HepG2 (cell line): ENCODE results near the gene DAPK3. TPM values are rescaled to one million over a fixed set of nuclear protein-coding genes. Genes with fewer than 3 reads are reported as not detected.
A peak's percentile ranks its signal among the peaks of the same experiment; 100 is the strongest.

ENCODE experiments used
- ATAC-seq: fragments of 200-7000 bp; cut with Tn5 transposase; 3 replicates; pipeline ENCODE4 v1.9.1; 2020; ENCODE audit warnings: mild to moderate bottlenecking, moderate library complexity
- BruUV-seq: library from RNA; stranded (reverse); fragments of 400-500 nt; replicated peaks from 2 replicates; lab custom pipeline; 2021; lab: Mats Ljungman, UMichigan
- CTCF ChIA-PET: fragments of 300-600 bp; formaldehyde crosslinking; extraction: SDS; loops from one replicate; lab custom pipeline; 2021; ENCODE audit warnings: low total read pairs, inconsistent platforms, low intra/inter-chr PET ratio; lab: Yijun Ruan, JAX
- POLR2A ChIA-PET: fragments of 350-600 bp; sonication (Branson Sonifier 250); formaldehyde crosslinking; loops from one replicate; lab custom pipeline; 2020; ENCODE audit warnings: antibody characterized with exemption, inconsistent platforms; lab: Yijun Ruan, JAX
- DNase-seq: peaks from one replicate; pipeline ENCODE4 v3.0.0-alpha.2; 2015; ENCODE audit warnings: low spot score
- FAIRE-seq: peaks from 3 replicates; lab custom pipeline; 2011; peaks lifted over from hg19 to GRCh38; lab: Jason Lieb, UNC
- H2AFZ ChIP-seq: one replicate; pipeline ENCODE4 v1.6.1; 2011; ENCODE audit warnings: low read length, inconsistent platforms
- H3K27ac ChIP-seq: fragments of 300-600 bp; 3 replicates; pipeline ENCODE4 v1.8.0; 2011; ENCODE audit warnings: mixed run types, mild to moderate bottlenecking, mixed read lengths, low read length, inconsistent platforms; ENCODE audit not compliant: insufficient read depth; ENCODE audit errors: extremely low read length
- H3K27me3 ChIP-seq, 2 experiments: fragments of 200-600 bp in 1 of 2; 2 replicates in 1 of 2; 3 replicates in 1 of 2; pipeline versions ENCODE4 v1.6.0 to v1.8.0; 2011; ENCODE audit warnings: low read length in 2 of 2, mild to moderate bottlenecking in 2 of 2, moderate library complexity in 2 of 2, inconsistent platforms in 1 of 2; ENCODE audit not compliant: insufficient read depth in 2 of 2, control insufficient read depth in 1 of 2
- H3K36me3 ChIP-seq, 2 experiments: fragments of 200-600 bp in 1 of 2; replicated peaks in 1 of 2; 2 replicates in 1 of 2; 3 replicates in 1 of 2; pipeline versions ENCODE4 v1.5.1 to v1.8.0; 2011; ENCODE audit warnings: low read length in 2 of 2, inconsistent platforms in 1 of 2; ENCODE audit not compliant: insufficient read depth in 2 of 2, control insufficient read depth in 1 of 2
- H3K4me1 ChIP-seq: 2 replicates; pipeline ENCODE4 v1.5.1; 2012; ENCODE audit warnings: low read length, inconsistent platforms; ENCODE audit not compliant: insufficient read depth
- H3K4me2 ChIP-seq: 2 replicates; pipeline ENCODE4 v1.6.0; 2011; ENCODE audit warnings: low read depth, low read length, inconsistent platforms
- H3K4me3 ChIP-seq, 3 experiments: fragments of 200-600 bp in 1 of 3; sonication (generic), shearing (Covaris generic) in 1 of 3; replicated peaks in 1 of 3; 2 replicates each; pipeline ENCODE4 v1.5.1; 2011 to 2016; ENCODE audit warnings: low read length in 3 of 3, inconsistent platforms in 2 of 3, low read depth in 2 of 3, mild to moderate bottlenecking in 2 of 3, control low read depth in 1 of 3, mixed read lengths in 1 of 3; ENCODE audit not compliant: insufficient read depth in 1 of 3
- H3K79me2 ChIP-seq: one replicate; pipeline ENCODE4 v1.6.1; 2011; ENCODE audit warnings: low read length, inconsistent platforms; ENCODE audit not compliant: insufficient read depth
- H3K9ac ChIP-seq: 2 replicates; pipeline ENCODE4 v1.6.0; 2011; ENCODE audit warnings: mild to moderate bottlenecking, low read depth, low read length, inconsistent platforms; ENCODE audit not compliant: insufficient read depth
- H3K9me3 ChIP-seq: 2 replicates; pipeline ENCODE4 v1.5.1; 2012; ENCODE audit warnings: mild to moderate bottlenecking, low read length
- H4K20me1 ChIP-seq: 2 replicates; pipeline ENCODE4 v1.6.0; 2011; ENCODE audit warnings: inconsistent platforms, mild to moderate bottlenecking, low read length, moderate library complexity; ENCODE audit not compliant: insufficient read depth
- FOSL2 ChIP-seq: sonication (generic); formaldehyde crosslinking; IDR thresholded peaks from 2 replicates; pipeline ENCODE4 v1.4.0; 2020; ENCODE audit warnings: missing genetic modification reagents
- GTF2F1 ChIP-seq: fragments of 150-350 bp; IDR thresholded peaks from 2 replicates; pipeline ENCODE4 v1.6.1; 2014; ENCODE audit warnings: low read length
- HHEX ChIP-seq: IDR thresholded peaks from 2 replicates; pipeline ENCODE4 v1.6.1; 2016; ENCODE audit warnings: control low read depth
- KLF11 ChIP-seq: IDR thresholded peaks from 2 replicates; pipeline ENCODE4 v1.6.1; 2016; ENCODE audit warnings: missing compliant biosample characterization
- RBFOX2 ChIP-seq: fragments of 200-400 bp; formaldehyde crosslinking; IDR thresholded peaks from 2 replicates; pipeline ENCODE4 v1.6.1; 2017; ENCODE audit warnings: low read depth, mild to moderate bottlenecking, low read length
- ZBTB7B ChIP-seq: sonication (generic); formaldehyde crosslinking; IDR thresholded peaks from 2 replicates; pipeline ENCODE4 v1.4.0; 2020; ENCODE audit warnings: missing genetic modification reagents
- ZNF432 ChIP-seq: sonication (generic); formaldehyde crosslinking; IDR thresholded peaks from 2 replicates; pipeline ENCODE4 v1.5.0; 2020; ENCODE audit warnings: missing genetic modification reagents, mild to moderate bottlenecking, borderline replicate concordance
- ZNF687 ChIP-seq: sonication (generic); formaldehyde crosslinking; IDR thresholded peaks from 2 replicates; pipeline ENCODE4 v1.5.1; 2020; ENCODE audit warnings: mild to moderate bottlenecking, missing genetic modification reagents, moderate library complexity
- WGBS: methylation state at CpG from one replicate; pipeline ENCODE4 v1.1.6; 2017; ENCODE audit warnings: low lambda C conversion rate; 5-methylcytosine and 5-hydroxymethylcytosine counted together
- in situ Hi-C: cut with HindIII; loops from 2 replicates; pipeline ENCODE4 v1.10.0; 2017; ENCODE audit warnings: low pct_unique_long_range_greater_than_20kb; ENCODE audit not compliant: extremely low pct_ligation_motif_present
- intact Hi-C: fragments of 100-400 bp; cut with micrococcal nuclease; formaldehyde crosslinking; loops from one replicate; pipeline ENCODE4 v1.10.0; 2022; ENCODE audit not compliant: unreplicated experiment
- polyA plus RNA-seq, 8 experiments: library from polyadenylated mRNA; depleted of rRNA in 3 of 8; stranded (reverse) in 7 of 8; unstranded in 1 of 8; fragments of >200 nt; fragmentation: Illumina TruSeq in 4 of 8; extraction: Trizol in 4 of 8; gene quantifications; 2 replicates each; pipeline versions ENCODE4 v1.2.1 to v1.2.3, GENCODE V29; 2011 to 2016; ENCODE audit warnings: low read depth in 4 of 8, missing spikeins in 1 of 8, mixed read lengths in 1 of 8; ENCODE audit not compliant: insufficient read depth in 1 of 8
- total RNA-seq, 5 experiments: library from RNA; depleted of rRNA; stranded (reverse); fragments of >200 nt; fragmentation: Illumina TruSeq; extraction: Trizol; gene quantifications; 2 replicates each; pipeline ENCODE4 v1.2.3, GENCODE V29; 2016; ENCODE audit warnings: low read depth in 1 of 5
- TF ChIP-seq, protein P1 (sequence below): sonication (generic); formaldehyde crosslinking; conservative IDR thresholded peaks from 2 replicates; pipeline ENCODE4 v1.5.0; 2020; ENCODE audit warnings: missing genetic modification reagents

DAPK3 gene
- total and polyA plus RNA-seq, 2 of the 13 experiments (the other 11 are each of a cell fraction or from before 2014, with no cell fraction given): 30.5 to 37.3 TPM

GRCh38 chr19:4009990-4010807 is 39.3 kb upstream of the DAPK3 start:
- peaks cover 11 to 23% of the 10 kb centered on the region in 2 experiments; a peak in 4 of 5 replicates for H3K36me3 ChIP-seq
- in situ Hi-C loops (no loop called here), intact Hi-C loops (loop anchor here (10.0 kb wide), 1 partner anchor 125 kb away; no protein-coding TSS in a partner anchor)
- H3K4me2 ChIP-seq: no peak overlapping the region; the same call in 1 of the 2 replicates
- no peak overlapping the region for H3K4me3 ChIP-seq
- no peak overlapping the region for H2AFZ ChIP-seq
- WGBS: 92% methylated on average over 11 of the region's 24 CpGs
- H3K9ac ChIP-seq: no peak overlapping the region
- no peak for TF ChIP-seq ZBTB7B
- 0 out of 2 replicates have a peak, but pooled peaks have one; percentile 11 for TF ChIP-seq RBFOX2
- no peak for ATAC-seq
- ChIA-PET POLR2A (interaction anchor here (0.5 kb wide), 1 partner anchor 67 kb away, joined by 4 read pairs; no protein-coding TSS in a partner anchor), CTCF (no interaction called here)
- H3K9me3 ChIP-seq: no peaks in the 10 kb centered on the region
- H3K79me2 ChIP-seq: peaks cover 35% of the 10 kb centered on the region
- no peak for FAIRE-seq
- 0 out of 2 replicates have a peak, but pooled peaks cover 9% of the 10 kb centered on the region for H4K20me1 ChIP-seq
- no peaks in the 10 kb centered on the region; a peak in 1 of 5 replicates for H3K27me3 ChIP-seq
- H3K4me1 ChIP-seq: peaks cover 33% of the 10 kb centered on the region
- no peak for DNase-seq
- no TSS peak for BruUV-seq
- no peak overlapping the region for H3K27ac ChIP-seq

DNA sequence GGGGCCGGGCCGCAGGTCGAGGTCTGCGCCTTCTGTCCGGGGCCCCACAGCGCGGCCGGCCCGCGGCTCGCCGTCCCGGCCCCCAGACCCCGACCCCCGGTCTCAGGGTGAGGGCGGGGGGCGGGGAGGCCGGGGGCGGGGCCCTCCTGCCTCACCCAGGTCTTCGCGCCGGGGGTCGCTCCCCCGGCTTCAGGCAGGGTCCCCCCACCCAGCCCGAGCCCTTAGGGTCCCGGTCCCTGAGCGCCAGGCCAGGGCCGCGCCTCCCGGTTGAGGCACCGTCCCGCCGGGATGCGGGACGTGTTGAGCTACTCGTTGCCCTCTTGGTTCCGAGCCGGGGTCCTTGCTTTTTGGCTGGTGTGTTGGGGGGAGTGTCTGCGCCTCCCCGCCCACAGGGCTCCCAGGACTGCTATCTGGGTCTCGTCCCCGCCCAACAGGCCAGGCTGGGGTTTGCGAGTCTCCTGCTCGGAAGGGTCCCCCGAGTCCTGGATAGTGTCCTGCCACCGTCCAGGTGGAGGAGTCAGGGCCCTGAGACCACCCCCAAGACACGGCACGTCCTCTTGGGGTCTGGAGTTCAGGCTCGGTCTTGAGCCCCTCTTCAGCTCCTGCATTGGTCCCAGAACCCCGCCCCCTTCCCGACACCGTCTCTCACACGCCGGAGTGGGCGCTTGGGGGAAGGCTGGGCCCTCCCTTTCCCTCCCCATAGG is 37.1 kb upstream of the DAPK3 start:
- DNase-seq: peak; percentile 18
- H3K4me3 ChIP-seq: peak overlapping the region; percentile 90 to 100 (median 98)
- 0 out of 2 replicates have a peak, but pooled peaks cover 9% of the 10 kb centered on the region for H4K20me1 ChIP-seq
- peaks cover 3 to 8% of the 10 kb centered on the region in 2 experiments; a peak in 4 of 5 replicates for H3K36me3 ChIP-seq
- no peak overlapping the region for H2AFZ ChIP-seq
- H3K4me1 ChIP-seq: peaks cover 33% of the 10 kb centered on the region
- intact Hi-C loops (loop anchor here (10.0 kb wide), 1 partner anchor 127 kb away; no protein-coding TSS in a partner anchor), in situ Hi-C loops (no loop called here)
- H3K27me3 ChIP-seq: no peaks in the 10 kb centered on the region; a peak in 1 of 5 replicates
- H3K9ac ChIP-seq: peak overlapping the region; percentile 89
- ChIA-PET POLR2A (interaction anchor here (0.6 to 2.3 kb wide), 7 partner anchors 23 to 245 kb away, joined by 3 to 11 read pairs (median 3); partner anchors contain the start of genes EEF2 and MRPL54), CTCF (no interaction called here)
- FAIRE-seq: no peak
- BruUV-seq: no TSS peak
- no peaks in the 10 kb centered on the region for H3K9me3 ChIP-seq
- peak overlapping the region; percentile 92 for H3K4me2 ChIP-seq
- ATAC-seq: peak; percentile 32; the same call in 2 of the 3 replicates
- WGBS: 0% methylated on average over 4 of the region's 55 CpGs
- peak overlapping the region; percentile 46 for H3K27ac ChIP-seq
- peaks cover 35% of the 10 kb centered on the region for H3K79me2 ChIP-seq
- TF ChIP-seq GTF2F1: no peak
- TF ChIP-seq ZNF687: 0 out of 2 replicates have a peak, but pooled peaks have one; percentile 8
- TF ChIP-seq ZNF432 (CRISPR knock-in tag): no peak
- TF ChIP-seq, protein P1, sequence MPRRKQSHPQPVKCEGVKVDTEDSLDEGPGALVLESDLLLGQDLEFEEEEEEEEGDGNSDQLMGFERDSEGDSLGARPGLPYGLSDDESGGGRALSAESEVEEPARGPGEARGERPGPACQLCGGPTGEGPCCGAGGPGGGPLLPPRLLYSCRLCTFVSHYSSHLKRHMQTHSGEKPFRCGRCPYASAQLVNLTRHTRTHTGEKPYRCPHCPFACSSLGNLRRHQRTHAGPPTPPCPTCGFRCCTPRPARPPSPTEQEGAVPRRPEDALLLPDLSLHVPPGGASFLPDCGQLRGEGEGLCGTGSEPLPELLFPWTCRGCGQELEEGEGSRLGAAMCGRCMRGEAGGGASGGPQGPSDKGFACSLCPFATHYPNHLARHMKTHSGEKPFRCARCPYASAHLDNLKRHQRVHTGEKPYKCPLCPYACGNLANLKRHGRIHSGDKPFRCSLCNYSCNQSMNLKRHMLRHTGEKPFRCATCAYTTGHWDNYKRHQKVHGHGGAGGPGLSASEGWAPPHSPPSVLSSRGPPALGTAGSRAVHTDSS (CRISPR knock-in tag): no peak
- no peak for TF ChIP-seq HHEX (CRISPR knock-in tag)
- TF ChIP-seq FOSL2 (CRISPR knock-in tag): no peak
- TF ChIP-seq KLF11: 0 out of 2 replicates have a peak, but pooled peaks have one; percentile 38
